A549 (cell line): Measurements from ENCODE around the gene MMP11. TPM values are rescaled to one million over a fixed set of nuclear protein-coding genes. Genes with fewer than 3 reads are reported as not detected.

Experiments used
- ATAC-seq, 2 experiments: fragments of 200-7000 bp in 1 of 2; fragments of >200 bp in 1 of 2; cut with Nextera tagmentation in 1 of 2; cut with Tn5 transposase in 1 of 2; 3 replicates each; pipeline versions ENCODE4 v1.8.0 to v1.9.1; 2018 to 2020; ENCODE audit warnings: mild to moderate bottlenecking in 1 of 2, moderate library complexity in 1 of 2
- CTCF ChIA-PET: fragments of 300-600 bp; sonication (Branson Sonifier 250); formaldehyde crosslinking; extraction: SDS; loops from one replicate; lab custom pipeline; 2021; ENCODE audit warnings: antibody characterized with exemption, inconsistent platforms; lab: Yijun Ruan, JAX
- POLR2A ChIA-PET: fragments of 350-600 bp; formaldehyde crosslinking; extraction: SDS; loops from one replicate; lab custom pipeline; 2021; ENCODE audit warnings: antibody characterized with exemption, inconsistent platforms; lab: Yijun Ruan, JAX
- DNase-seq, 2 experiments: peaks; one replicate each; pipeline versions ENCODE4 v3.0.0 to v3.0.0-alpha.2; 2011 to 2016; ENCODE audit warnings: low read depth in 1 of 2, low spot score in 1 of 2
- FAIRE-seq: peaks from 2 replicates; lab custom pipeline; 2011; peaks lifted over from hg19 to GRCh38; lab: Jason Lieb, UNC
- H3K27ac ChIP-seq, 2 experiments: fragments of >200 bp; sonication (Bioruptor Twin); formaldehyde crosslinking; 3 replicates each; pipeline ENCODE4 v1.5.1; 2016 to 2017
- H3K4me1 ChIP-seq: fragments of >200 bp; sonication (Bioruptor Twin); formaldehyde crosslinking; 3 replicates; pipeline ENCODE4 v1.6.1; 2016
- H3K4me2 ChIP-seq: fragments of >200 bp; sonication (Bioruptor Twin); formaldehyde crosslinking; 3 replicates; pipeline ENCODE4 v1.6.1; 2016
- H3K4me3 ChIP-seq: fragments of >200 bp; sonication (Bioruptor Twin); formaldehyde crosslinking; 3 replicates; pipeline ENCODE4 v1.5.1; 2016
- H3K9me3 ChIP-seq: fragments of >200 bp; sonication (Bioruptor Twin); formaldehyde crosslinking; 3 replicates; pipeline ENCODE4 v1.6.1; 2016
- CBX2 ChIP-seq: fragments of 200-600 bp; sonication (generic); IDR thresholded peaks from 2 replicates; pipeline ENCODE4 v1.6.1; 2016; ENCODE audit warnings: low read depth, mild to moderate bottlenecking, borderline replicate concordance
- CBX8 ChIP-seq: fragments of 200-600 bp; sonication (generic); IDR thresholded peaks from 2 replicates; pipeline ENCODE4 v1.6.1; 2016
- CHD4 ChIP-seq: fragments of 200-600 bp; sonication (generic); IDR thresholded peaks from 2 replicates; pipeline ENCODE4 v1.6.1; 2016; ENCODE audit warnings: antibody characterized with exemption, mild to moderate bottlenecking, borderline replicate concordance
- EHF ChIP-seq: fragments of 250-450 bp; sonication (Bioruptor Pico); IDR thresholded peaks from 2 replicates; pipeline ENCODE4 v1.5.0; 2020; ENCODE audit warnings: mild to moderate bottlenecking
- EP300 ChIP-seq, 2 experiments: fragments of >200 bp; sonication (Bioruptor Twin); formaldehyde crosslinking; IDR thresholded peaks; 2 replicates in 1 of 2; 3 replicates in 1 of 2; pipeline ENCODE4 v1.6.1; 2016 to 2017
- ESRRA ChIP-seq: fragments of 150-350 bp; IDR thresholded peaks from 2 replicates; pipeline ENCODE4 v1.6.1; 2014; ENCODE audit warnings: mild to moderate bottlenecking, low read length, borderline replicate concordance
- FOSB ChIP-seq: fragments of 250-450 bp; sonication (Bioruptor Pico); IDR thresholded peaks from 2 replicates; pipeline ENCODE4 v1.5.0; 2020; ENCODE audit warnings: mild to moderate bottlenecking, moderate library complexity
- FOXS1 ChIP-seq: fragments of 250-450 bp; sonication (Bioruptor Pico); IDR thresholded peaks from 2 replicates; pipeline ENCODE4 v1.5.0; 2020; ENCODE audit warnings: mild to moderate bottlenecking, moderate library complexity
- HDAC2 ChIP-seq: fragments of 200-600 bp; sonication (generic); IDR thresholded peaks from 2 replicates; pipeline ENCODE4 v1.6.1; 2016
- HOXB5 ChIP-seq: fragments of 250-450 bp; sonication (Bioruptor Pico); IDR thresholded peaks from 2 replicates; pipeline ENCODE4 v1.5.0; 2020; ENCODE audit warnings: mild to moderate bottlenecking, moderate library complexity
- JUN ChIP-seq, 2 experiments: fragments of >200 bp; sonication (Bioruptor Twin); formaldehyde crosslinking; IDR thresholded peaks; 2 replicates in 1 of 2; 3 replicates in 1 of 2; pipeline ENCODE4 v1.6.1; 2016 to 2017
- JUNB ChIP-seq: fragments of >200 bp; sonication (Bioruptor Twin); formaldehyde crosslinking; IDR thresholded peaks from 2 replicates; pipeline ENCODE4 v1.6.1; 2016
- KDM1A ChIP-seq: fragments of 200-600 bp; sonication (generic); IDR thresholded peaks from 2 replicates; pipeline ENCODE4 v1.6.1; 2016; ENCODE audit warnings: low read depth, mild to moderate bottlenecking
- KDM5A ChIP-seq: fragments of 200-600 bp; sonication (generic); IDR thresholded peaks from 2 replicates; pipeline ENCODE4 v1.6.1; 2016; ENCODE audit warnings: antibody characterized with exemption, mild to moderate bottlenecking
- MAZ ChIP-seq: fragments of 150-350 bp; IDR thresholded peaks from 2 replicates; pipeline ENCODE4 v1.6.1; 2014; ENCODE audit warnings: antibody characterized with exemption, low read depth, low read length, borderline replicate concordance
- MYC ChIP-seq: IDR thresholded peaks from 2 replicates; pipeline ENCODE4 v1.6.1; 2012; ENCODE audit warnings: mild to moderate bottlenecking, inconsistent platforms, low read length, improper control_type of control experiment, borderline replicate concordance
- NFE2L2 ChIP-seq: fragments of 150-350 bp; conservative IDR thresholded peaks from 2 replicates; pipeline ENCODE4 v1.6.1; 2014; ENCODE audit warnings: low read length
- PHF8 ChIP-seq: fragments of 200-600 bp; sonication (generic); IDR thresholded peaks from 2 replicates; pipeline ENCODE4 v1.6.1; 2016; ENCODE audit warnings: low read depth, mild to moderate bottlenecking, antibody characterized with exemption, moderate library complexity, borderline replicate concordance
- POLR2A ChIP-seq: IDR thresholded peaks from 2 replicates; pipeline ENCODE4 v1.6.1; 2012; ENCODE audit warnings: mild to moderate bottlenecking, low read length
- RCOR1 ChIP-seq: fragments of 150-350 bp; IDR thresholded peaks from 2 replicates; pipeline ENCODE4 v1.6.1; 2014; ENCODE audit warnings: antibody characterized with exemption, low read length, low read depth
- RFX5 ChIP-seq: fragments of 450-650 bp; IDR thresholded peaks from 2 replicates; pipeline ENCODE4 v1.7.1; 2014; ENCODE audit warnings: antibody characterized with exemption, mild to moderate bottlenecking, moderate library complexity
- SMC3 ChIP-seq: fragments of >200 bp; sonication (Bioruptor Twin); formaldehyde crosslinking; IDR thresholded peaks from 3 replicates; pipeline ENCODE4 v1.6.1; 2018; ENCODE audit warnings: inconsistent platforms
- SREBF2 ChIP-seq: fragments of 450-650 bp; IDR thresholded peaks from 2 replicates; pipeline ENCODE4 v1.6.1; 2014; ENCODE audit warnings: mild to moderate bottlenecking, moderate library complexity
- TP53 ChIP-seq: fragments of 250-450 bp; sonication (Bioruptor Pico); IDR thresholded peaks from 2 replicates; pipeline ENCODE4 v1.5.0; 2021; ENCODE audit warnings: mild to moderate bottlenecking, moderate library complexity
- ZNF302 ChIP-seq: fragments of 250-450 bp; sonication (Bioruptor Pico); IDR thresholded peaks from 2 replicates; pipeline ENCODE4 v1.9.0; 2021; ENCODE audit warnings: inconsistent platforms, mild to moderate bottlenecking, moderate library complexity
- WGBS: methylation state at CpG from one replicate; pipeline ENCODE4 v1.1.6; 2017; ENCODE audit errors: missing lambda C conversion rate; 5-methylcytosine and 5-hydroxymethylcytosine counted together
- polyA plus RNA-seq, 4 experiments: library from polyadenylated mRNA; depleted of rRNA in 3 of 4; stranded (reverse); fragments of >200 nt; fragmentation: RNase III in 1 of 4; extraction: RNeasy Plus Mini Kit Qiagen cat#74134 plus additional on column Dnase treatment in 1 of 4; gene quantifications; 2 replicates in 3 of 4; 3 replicates in 1 of 4; pipeline ENCODE4 v1.2.3, GENCODE V29; 2011 to 2017
- TF ChIP-seq, protein P1 (sequence below): fragments of 250-450 bp; sonication (Bioruptor Pico); IDR thresholded peaks from 2 replicates; pipeline ENCODE4 v1.5.0; 2021; ENCODE audit warnings: mild to moderate bottlenecking, moderate library complexity, borderline replicate concordance
- TF ChIP-seq, protein P2 (sequence below): fragments of 200-600 bp; sonication (generic); IDR thresholded peaks from 2 replicates; pipeline ENCODE4 v1.6.1; 2016; ENCODE audit warnings: antibody characterized with exemption, mild to moderate bottlenecking, moderate library complexity
- TF ChIP-seq, protein P3 (sequence below): fragments of >200 bp; sonication (Bioruptor Twin); formaldehyde crosslinking; IDR thresholded peaks from 3 replicates; pipeline ENCODE4 v1.6.1; 2016
- TF ChIP-seq, protein P4 (sequence below): fragments of >200 bp; sonication (Bioruptor Twin); formaldehyde crosslinking; IDR thresholded peaks from 2 replicates; pipeline ENCODE4 v1.6.1; 2016

The MMP11 gene
- polyA plus RNA-seq, 2 of the 4 experiments (the other 2 are of a cell fraction): 0.23 to 0.36 TPM

DNA sequence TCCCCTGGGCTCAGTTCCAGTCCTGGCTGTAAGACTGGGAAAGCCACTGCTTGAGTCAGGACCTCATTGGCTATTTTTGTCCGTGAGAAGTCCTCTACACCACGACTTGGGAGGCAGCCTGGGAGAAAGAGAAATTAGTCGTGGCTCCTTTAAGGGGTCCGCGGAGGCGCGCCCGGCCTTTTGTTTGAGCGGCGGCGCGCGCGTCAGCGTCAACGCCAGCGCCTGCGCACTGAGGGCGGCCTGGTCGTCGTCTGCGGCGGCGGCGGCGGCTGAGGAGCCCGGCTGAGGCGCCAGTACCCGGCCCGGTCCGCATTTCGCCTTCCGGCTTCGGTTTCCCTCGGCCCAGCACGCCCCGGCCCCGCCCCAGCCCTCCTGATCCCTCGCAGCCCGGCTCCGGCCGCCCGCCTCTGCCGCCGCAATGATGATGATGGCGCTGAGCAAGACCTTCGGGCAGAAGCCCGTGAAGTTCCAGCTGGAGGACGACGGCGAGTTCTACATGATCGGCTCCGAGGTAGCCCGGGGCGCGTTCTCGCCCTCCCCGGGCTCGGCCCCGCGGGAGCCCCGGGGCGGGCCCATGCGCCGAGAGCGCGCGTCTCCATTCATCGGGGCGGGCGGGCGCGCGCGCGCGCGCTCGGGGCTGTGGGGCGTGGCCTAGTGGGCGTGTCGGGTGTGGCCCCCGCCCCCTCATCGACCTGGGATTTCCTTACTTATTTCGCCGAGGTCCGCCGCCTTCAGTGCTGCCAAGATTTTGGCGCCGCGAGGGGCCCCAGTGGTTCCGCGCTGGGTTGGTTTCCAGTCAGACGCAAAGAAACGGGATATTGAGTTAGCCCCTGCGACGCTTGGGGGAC, 14.3 kb downstream of the MMP11 start, which contains the start of gene SMARCB1:
Gene SMARCB1, plus strand, starts transcription at position 215 of the 848 bp plus-strand sequence. Its CDS starts 204 bp downstream, at position 419.
- CTCF ChIA-PET: interaction anchor here (1.2 to 3.2 kb wide), 4 partner anchors 12 to 63 kb away, joined by 3 to 14 read pairs (median 6); partner anchors contain the start of gene CHCHD10
- TF ChIP-seq JUN (IDR thresholded peaks at IDR 0.05) (peak; percentile 55 to 82; a peak in 4 of 5 replicates), FOXS1 (CRISPR knock-in tag) (no peak), SMC3 (no peak), TP53 (CRISPR knock-in tag) (no peak), POLR2A (peak; percentile 45), PHF8 (peak; percentile 95), HOXB5 (CRISPR knock-in tag) (peak; percentile 66; the same call in 1 of the 2 replicates), EHF (CRISPR knock-in tag) (0 out of 2 replicates have a peak, but pooled peaks have one; percentile 41)
- TF ChIP-seq, protein P1, sequence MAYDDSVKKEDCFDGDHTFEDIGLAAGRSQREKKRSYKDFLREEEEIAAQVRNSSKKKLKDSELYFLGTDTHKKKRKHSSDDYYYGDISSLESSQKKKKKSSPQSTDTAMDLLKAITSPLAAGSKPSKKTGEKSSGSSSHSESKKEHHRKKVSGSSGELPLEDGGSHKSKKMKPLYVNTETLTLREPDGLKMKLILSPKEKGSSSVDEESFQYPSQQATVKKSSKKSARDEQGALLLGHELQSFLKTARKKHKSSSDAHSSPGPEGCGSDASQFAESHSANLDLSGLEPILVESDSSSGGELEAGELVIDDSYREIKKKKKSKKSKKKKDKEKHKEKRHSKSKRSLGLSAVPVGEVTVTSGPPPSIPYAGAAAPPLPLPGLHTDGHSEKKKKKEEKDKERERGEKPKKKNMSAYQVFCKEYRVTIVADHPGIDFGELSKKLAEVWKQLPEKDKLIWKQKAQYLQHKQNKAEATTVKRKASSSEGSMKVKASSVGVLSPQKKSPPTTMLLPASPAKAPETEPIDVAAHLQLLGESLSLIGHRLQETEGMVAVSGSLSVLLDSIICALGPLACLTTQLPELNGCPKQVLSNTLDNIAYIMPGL (CRISPR knock-in tag): no peak
- Histone ChIP-seq H3K4me1 (peaks cover 29% of the 10 kb centered on the region), H3K4me3 (peak within 1 kb of the TSS; percentile 89), H3K9me3 (no peaks in the 10 kb centered on the region), H3K27ac (peak within 1 kb of the TSS; percentile 99 to 100), H3K4me2 (peak within 1 kb of the TSS; percentile 89)
- FAIRE-seq: no peak
- ATAC-seq: peak; percentile 75 to 83
- POLR2A ChIA-PET: no interaction called here
- 0% methylated on average over 1 of the region's 97 CpGs for WGBS
- peak; percentile 85 to 86 for DNase-seq

DNA sequence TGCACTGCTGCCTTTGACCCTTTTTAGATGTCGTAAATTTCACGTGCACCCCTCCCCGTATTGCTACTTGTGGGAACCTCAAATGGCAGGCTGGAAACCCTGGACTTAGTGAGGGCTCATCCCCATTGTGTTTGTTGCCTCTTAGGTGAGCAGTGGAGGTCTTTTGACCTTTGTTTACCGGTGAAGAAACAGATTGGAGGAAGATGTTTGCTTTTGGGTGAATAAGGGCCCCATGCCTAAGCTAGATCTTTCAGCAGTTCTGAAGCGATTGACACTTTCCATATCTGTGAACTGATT, 14.9 kb downstream of the MMP11 start:
- H3K4me1 ChIP-seq: peaks cover 28% of the 10 kb centered on the region
- DNase-seq: peak in 1 of 2 experiments; percentile 15
- TF ChIP-seq NFE2L2: no peak
- TF ChIP-seq ZNF302 (CRISPR knock-in tag): no peak
- no peak for TF ChIP-seq KDM1A
- TF ChIP-seq MYC: no peak
- TF ChIP-seq, protein P2, sequence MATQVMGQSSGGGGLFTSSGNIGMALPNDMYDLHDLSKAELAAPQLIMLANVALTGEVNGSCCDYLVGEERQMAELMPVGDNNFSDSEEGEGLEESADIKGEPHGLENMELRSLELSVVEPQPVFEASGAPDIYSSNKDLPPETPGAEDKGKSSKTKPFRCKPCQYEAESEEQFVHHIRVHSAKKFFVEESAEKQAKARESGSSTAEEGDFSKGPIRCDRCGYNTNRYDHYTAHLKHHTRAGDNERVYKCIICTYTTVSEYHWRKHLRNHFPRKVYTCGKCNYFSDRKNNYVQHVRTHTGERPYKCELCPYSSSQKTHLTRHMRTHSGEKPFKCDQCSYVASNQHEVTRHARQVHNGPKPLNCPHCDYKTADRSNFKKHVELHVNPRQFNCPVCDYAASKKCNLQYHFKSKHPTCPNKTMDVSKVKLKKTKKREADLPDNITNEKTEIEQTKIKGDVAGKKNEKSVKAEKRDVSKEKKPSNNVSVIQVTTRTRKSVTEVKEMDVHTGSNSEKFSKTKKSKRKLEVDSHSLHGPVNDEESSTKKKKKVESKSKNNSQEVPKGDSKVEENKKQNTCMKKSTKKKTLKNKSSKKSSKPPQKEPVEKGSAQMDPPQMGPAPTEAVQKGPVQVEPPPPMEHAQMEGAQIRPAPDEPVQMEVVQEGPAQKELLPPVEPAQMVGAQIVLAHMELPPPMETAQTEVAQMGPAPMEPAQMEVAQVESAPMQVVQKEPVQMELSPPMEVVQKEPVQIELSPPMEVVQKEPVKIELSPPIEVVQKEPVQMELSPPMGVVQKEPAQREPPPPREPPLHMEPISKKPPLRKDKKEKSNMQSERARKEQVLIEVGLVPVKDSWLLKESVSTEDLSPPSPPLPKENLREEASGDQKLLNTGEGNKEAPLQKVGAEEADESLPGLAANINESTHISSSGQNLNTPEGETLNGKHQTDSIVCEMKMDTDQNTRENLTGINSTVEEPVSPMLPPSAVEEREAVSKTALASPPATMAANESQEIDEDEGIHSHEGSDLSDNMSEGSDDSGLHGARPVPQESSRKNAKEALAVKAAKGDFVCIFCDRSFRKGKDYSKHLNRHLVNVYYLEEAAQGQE: no peak
- TF ChIP-seq ESRRA: no peak
- TF ChIP-seq CHD4: no peak
- TF ChIP-seq CBX8: no peak
- no peak for TF ChIP-seq FOSB (CRISPR knock-in tag)
- TF ChIP-seq, protein P3, sequence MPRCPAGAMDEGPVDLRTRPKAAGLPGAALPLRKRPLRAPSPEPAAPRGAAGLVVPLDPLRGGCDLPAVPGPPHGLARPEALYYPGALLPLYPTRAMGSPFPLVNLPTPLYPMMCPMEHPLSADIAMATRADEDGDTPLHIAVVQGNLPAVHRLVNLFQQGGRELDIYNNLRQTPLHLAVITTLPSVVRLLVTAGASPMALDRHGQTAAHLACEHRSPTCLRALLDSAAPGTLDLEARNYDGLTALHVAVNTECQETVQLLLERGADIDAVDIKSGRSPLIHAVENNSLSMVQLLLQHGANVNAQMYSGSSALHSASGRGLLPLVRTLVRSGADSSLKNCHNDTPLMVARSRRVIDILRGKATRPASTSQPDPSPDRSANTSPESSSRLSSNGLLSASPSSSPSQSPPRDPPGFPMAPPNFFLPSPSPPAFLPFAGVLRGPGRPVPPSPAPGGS: no peak
- TF ChIP-seq JUNB: no peak
- no peak for TF ChIP-seq RCOR1
- no peak for TF ChIP-seq MAZ
- no peak for TF ChIP-seq HDAC2
- TF ChIP-seq, protein P4, sequence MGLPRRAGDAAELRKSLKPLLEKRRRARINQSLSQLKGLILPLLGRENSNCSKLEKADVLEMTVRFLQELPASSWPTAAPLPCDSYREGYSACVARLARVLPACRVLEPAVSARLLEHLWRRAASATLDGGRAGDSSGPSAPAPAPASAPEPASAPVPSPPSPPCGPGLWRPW: no peak
- TF ChIP-seq SREBF2: no peak
- no peak for TF ChIP-seq RFX5
- TF ChIP-seq KDM5A: no peak
- TF ChIP-seq EP300 (IDR thresholded peaks at IDR 0.05): no peak
- no peak for TF ChIP-seq CBX2
- WGBS: 5% methylated on average over 3 of the region's 5 CpGs
- H3K9me3 ChIP-seq: no peaks in the 10 kb centered on the region
- H3K27ac ChIP-seq: peak overlapping the region; percentile 99 to 100
- ChIA-PET CTCF (interaction anchor here (3.2 kb wide), 1 partner anchor 19 kb away, joined by 14 read pairs; the partner anchor contains the start of gene CHCHD10), POLR2A (no interaction called here)
- no peak for FAIRE-seq
- H3K4me2 ChIP-seq: peak overlapping the region; percentile 89
- peak; percentile 27 to 35; a peak in 4 of 6 replicates for ATAC-seq
- peak overlapping the region; percentile 89 for H3K4me3 ChIP-seq
